Measurements from ENCODE around the gene REELD1. TPM values are rescaled to one million over a fixed set of nuclear protein-coding genes. Genes with fewer than 3 reads are reported as not detected.

Gene REELD1
- total RNA-seq, 1 donor from 2014 or later = not detected

- H3K4me3 ChIP-seq (ENCODE audit: low read depth, low read length) = no peak overlapping the region
- no peak for DNase-seq (ENCODE audit: low read depth)
- TF ChIP-seq CTCF (conservative IDR thresholded peaks at IDR 0.05; ENCODE audit: low read depth, low read length) = no peak
Observed at GRCh38 chr4:146212781-146213180, 1.6 kb upstream of the REELD1 start.

GRCh38 chr4:146222313-146222712 is 8.0 kb downstream of the REELD1 start:
- no peak overlapping the region for H3K4me3 ChIP-seq (ENCODE audit: low read depth, low read length)

GRCh38 chr4:146224326-146224966 is 10.1 kb downstream of the REELD1 start:
- DNase-seq (ENCODE audit: low read depth) = no peak
- no peak for TF ChIP-seq CTCF (conservative IDR thresholded peaks at IDR 0.05; ENCODE audit: low read depth, low read length)
- no peak overlapping the region for H3K4me3 ChIP-seq (ENCODE audit: low read depth, low read length)

More at GRCh38 chr4:146222313-146222712, 8.0 kb downstream of the REELD1 start:
- no peak for DNase-seq (ENCODE audit: low read depth)
- no peak for TF ChIP-seq CTCF (conservative IDR thresholded peaks at IDR 0.05; ENCODE audit: low read depth, low read length)

GRCh38 chr4:146229406-146229805 is 15.1 kb downstream of the REELD1 start:
- no peak overlapping the region for H3K4me3 ChIP-seq (ENCODE audit: low read depth, low read length)
- no peak for TF ChIP-seq CTCF (conservative IDR thresholded peaks at IDR 0.05; ENCODE audit: low read depth, low read length)
- no peak for DNase-seq (ENCODE audit: low read depth)

- DNase-seq (ENCODE audit: low read depth) = no peak
- no peak overlapping the region for H3K4me3 ChIP-seq (ENCODE audit: low read depth, low read length)
- TF ChIP-seq CTCF (conservative IDR thresholded peaks at IDR 0.05; ENCODE audit: low read depth, low read length) = no peak
Observed at GRCh38 chr4:146232131-146232722, 17.9 kb downstream of the REELD1 start.

- no peak for DNase-seq (ENCODE audit: low read depth)
- H3K4me3 ChIP-seq (ENCODE audit: low read depth, low read length) = no peak overlapping the region
- no peak for TF ChIP-seq CTCF (conservative IDR thresholded peaks at IDR 0.05; ENCODE audit: low read depth, low read length)
Observed at GRCh38 chr4:146235654-146236177, 21.4 kb downstream of the REELD1 start.
